Kidney (tissue), 14 donors: ENCODE measurements around the gene CD248. TPM values are rescaled to one million over a fixed set of nuclear protein-coding genes. Genes with fewer than 3 reads are reported as not detected.

Source experiments
- DNase-seq, 5 donors: peaks; one replicate each; pipeline ENCODE4 v3.0.0-alpha.2; 2013 to 2020
- FAIRE-seq: peaks from 2 replicates; lab custom pipeline; 2012; peaks lifted over from hg19 to GRCh38; lab: Jason Lieb, UNC
- H3K27ac ChIP-seq, 2 donors: one replicate each; pipeline ENCODE4 v1.7.0; 2013; ENCODE audit warnings: low read depth in 2 of 2, low read length in 2 of 2, inconsistent platforms in 1 of 2
- H3K27me3 ChIP-seq: one replicate; pipeline ENCODE4 v1.7.1; 2013; ENCODE audit warnings: low read length, inconsistent platforms; ENCODE audit not compliant: control insufficient read depth, insufficient read depth
- H3K36me3 ChIP-seq, 3 donors: one replicate each; pipeline versions ENCODE4 v1.7.0 to v1.7.1; 2013; ENCODE audit warnings: low read length in 3 of 3, control low read depth in 1 of 3, inconsistent platforms in 1 of 3; ENCODE audit not compliant: insufficient read depth in 3 of 3, control insufficient read depth in 2 of 3
- H3K4me1 ChIP-seq, 3 donors: one replicate each; pipeline versions ENCODE4 v1.7.0 to v1.7.1; 2013; ENCODE audit warnings: low read length in 3 of 3, inconsistent platforms in 1 of 3, low read depth in 1 of 3; ENCODE audit not compliant: control insufficient read depth in 2 of 3, insufficient read depth in 2 of 3
- H3K4me3 ChIP-seq, 3 donors: one replicate each; pipeline versions ENCODE4 v1.7.0 to v1.8.1; 2013; ENCODE audit warnings: low read length in 3 of 3, control low read depth in 1 of 3, inconsistent platforms in 1 of 3
- H3K9ac ChIP-seq, 3 donors: one replicate each; pipeline versions ENCODE4 v1.7.0 to v1.7.1; 2013; ENCODE audit warnings: low read length in 3 of 3, control low read depth in 1 of 3, inconsistent platforms in 1 of 3
- H3K9me3 ChIP-seq, 3 donors: one replicate each; pipeline versions ENCODE4 v1.7.0 to v1.7.1; 2013; ENCODE audit warnings: low read length in 3 of 3, control low read depth in 1 of 3, inconsistent platforms in 1 of 3; ENCODE audit not compliant: control insufficient read depth in 2 of 3, insufficient read depth in 1 of 3
- CTCF ChIP-seq: IDR thresholded peaks from 3 replicates; pipeline ENCODE4 v1.5.1; 2012; ENCODE audit warnings: mild to moderate bottlenecking, moderate library complexity, borderline replicate concordance; ENCODE audit not compliant: insufficient read depth; ENCODE audit errors: extremely low read depth
- intact Hi-C: fragments of 100-400 bp; cut with DNase I; formaldehyde crosslinking; loops from one replicate; pipeline ENCODE4 v1.11.1; 2022
- polyA plus RNA-seq: library from polyadenylated mRNA; stranded (reverse); fragments of 350-450 nt; fragmentation: Illumina TruSeq; extraction: RNeasy Lipid Tissue Mini Kit (QIAGEN cat#74804); gene quantifications from one replicate; pipeline ENCODE4 v1.2.3, GENCODE V29; 2014; ENCODE audit warnings: low read depth, low replicate concordance; ENCODE audit not compliant: insufficient read depth
- total RNA-seq: library from RNA; stranded (reverse); fragmentation: NEBNext Ultra II Directional; extraction: Animal tissue kit (Norgen Biotek cat#: 25700); gene quantifications from one replicate; pipeline ENCODE4 v1.2.1, GENCODE V29; 2021
- donor health status: control.
- donor health status: control.
- donor health status: control.
- donor health status: control.
- donor health status: control.
- donor health status: DM: yes; HTN: yes; CAD: no.
- donor health status: Normal renal cell carcinoma (clear cell type).

The CD248 gene
- total and polyA plus RNA-seq, 2 donors from 2014 or later, result 14.8 to 22.9 TPM

- TF ChIP-seq CTCF, result no peak
- Histone ChIP-seq H3K9me3 (no peaks in the 10 kb centered on the region), H3K27ac (peak overlapping the region; percentile 20 to 57), H3K27me3 (no peaks in the 10 kb centered on the region), H3K4me1 (peaks cover 0 to 16% (median 3%) of the 10 kb centered on the region in 3 donors), H3K36me3 (no peaks in the 10 kb centered on the region), H3K9ac (peak overlapping the region in 2 of 3 donors; percentile 34 to 45), H3K4me3 (peak overlapping the region; percentile 41 to 68 (median 53))
- no peak for FAIRE-seq
- intact Hi-C loops, result no loop called here
- DNase-seq, result peak in 1 of 5 donors; percentile 78
Observed at GRCh38 chr11:66315921-66316811, 678 bp downstream of the CD248 start.

- TF ChIP-seq CTCF, result no peak
- intact Hi-C loops, result no loop called here
- peak overlapping the region in 2 of 3 donors; percentile 34 to 45 for H3K9ac ChIP-seq
- peak overlapping the region; percentile 41 to 68 (median 53) for H3K4me3 ChIP-seq
- H3K27ac ChIP-seq, result peak overlapping the region; percentile 20 to 57
- FAIRE-seq (no peak), DNase-seq (peak in 1 of 5 donors; percentile 71)
- no peaks in the 10 kb centered on the region for H3K9me3 ChIP-seq
- H3K27me3 ChIP-seq, result no peaks in the 10 kb centered on the region
- H3K36me3 ChIP-seq, result no peaks in the 10 kb centered on the region
- peaks cover 0 to 16% (median 3%) of the 10 kb centered on the region in 3 donors for H3K4me1 ChIP-seq
Observed at GRCh38 chr11:66315498-66315885, 1.4 kb downstream of the CD248 start.

- no peak for FAIRE-seq
- Histone ChIP-seq H3K27ac (peak overlapping the region in 1 of 2 donors; percentile 22), H3K9me3 (no peaks in the 10 kb centered on the region), H3K4me1 (peaks cover 0 to 16% (median 3%) of the 10 kb centered on the region in 3 donors), H3K36me3 (no peaks in the 10 kb centered on the region), H3K4me3 (peak overlapping the region in 2 of 3 donors; percentile 53 to 68), H3K27me3 (no peaks in the 10 kb centered on the region), H3K9ac (peak overlapping the region in 1 of 3 donors; percentile 17)
- intact Hi-C loops, result no loop called here
- no peak for TF ChIP-seq CTCF
- peak in 2 of 5 donors; percentile 60 to 73 for DNase-seq
Observed at GRCh38 chr11:66314561-66315497, 2.0 kb downstream of the CD248 start.
